ENCODE results near the gene STOM. TPM values are rescaled to one million over a fixed set of nuclear protein-coding genes. Genes with fewer than 3 reads are reported as not detected.

The STOM gene
- total and polyA plus RNA-seq, 12 donors, result 104 to 389 (median 181) TPM

DNA sequence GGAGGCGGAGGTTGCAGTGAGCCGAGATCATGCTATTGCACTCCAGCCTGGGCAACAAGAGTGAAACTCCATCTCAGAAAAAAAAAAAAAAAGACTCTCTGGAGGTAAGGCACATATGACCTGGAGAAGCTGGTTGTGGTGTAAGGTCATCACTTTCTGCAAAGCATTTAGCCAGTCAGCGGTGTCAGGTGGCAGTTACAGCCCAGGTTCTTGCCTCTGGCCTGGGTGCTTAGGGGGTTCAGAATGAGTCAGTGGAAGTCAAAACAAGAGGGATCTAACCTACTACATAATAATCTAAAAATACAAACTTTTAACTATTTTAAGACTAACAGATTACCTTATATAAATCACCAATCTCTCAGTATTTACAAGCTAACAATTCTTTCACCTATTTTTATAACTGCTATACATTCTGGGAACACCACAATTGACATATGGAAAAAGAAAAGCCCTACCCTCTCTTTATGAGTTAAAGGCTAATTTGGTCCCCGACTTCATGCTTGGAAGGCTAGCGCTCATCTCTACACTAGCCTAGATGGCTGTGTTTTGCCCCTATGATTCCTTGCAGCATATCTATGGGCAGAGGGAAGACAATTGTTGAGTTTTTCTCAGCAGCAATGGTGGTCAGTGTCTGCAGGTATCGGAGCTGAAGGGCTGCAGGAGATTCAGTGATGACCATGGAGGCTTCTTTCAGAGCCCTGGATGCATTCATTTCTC lies 29.2 kb downstream of the STOM start:
- H3K27ac ChIP-seq, result peak overlapping the region in 3 of 10 donors; percentile 5 to 24 (median 23)
- intact Hi-C loops (cut with DNase I), result no loop called here
- TF ChIP-seq, protein P1, sequence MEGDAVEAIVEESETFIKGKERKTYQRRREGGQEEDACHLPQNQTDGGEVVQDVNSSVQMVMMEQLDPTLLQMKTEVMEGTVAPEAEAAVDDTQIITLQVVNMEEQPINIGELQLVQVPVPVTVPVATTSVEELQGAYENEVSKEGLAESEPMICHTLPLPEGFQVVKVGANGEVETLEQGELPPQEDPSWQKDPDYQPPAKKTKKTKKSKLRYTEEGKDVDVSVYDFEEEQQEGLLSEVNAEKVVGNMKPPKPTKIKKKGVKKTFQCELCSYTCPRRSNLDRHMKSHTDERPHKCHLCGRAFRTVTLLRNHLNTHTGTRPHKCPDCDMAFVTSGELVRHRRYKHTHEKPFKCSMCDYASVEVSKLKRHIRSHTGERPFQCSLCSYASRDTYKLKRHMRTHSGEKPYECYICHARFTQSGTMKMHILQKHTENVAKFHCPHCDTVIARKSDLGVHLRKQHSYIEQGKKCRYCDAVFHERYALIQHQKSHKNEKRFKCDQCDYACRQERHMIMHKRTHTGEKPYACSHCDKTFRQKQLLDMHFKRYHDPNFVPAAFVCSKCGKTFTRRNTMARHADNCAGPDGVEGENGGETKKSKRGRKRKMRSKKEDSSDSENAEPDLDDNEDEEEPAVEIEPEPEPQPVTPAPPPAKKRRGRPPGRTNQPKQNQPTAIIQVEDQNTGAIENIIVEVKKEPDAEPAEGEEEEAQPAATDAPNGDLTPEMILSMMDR (IDR thresholded peaks at IDR 0.05), result no peak
- no peak overlapping the region for H3K4me3 ChIP-seq
- ATAC-seq (no peak), DNase-seq (no peak)
- 96% methylated on average over 6 of the region's 6 CpGs for WGBS, 2 donors
- H3K27me3 ChIP-seq, result no peaks in the 10 kb centered on the region
- peaks cover 0 to 100% (median 47%) of the 10 kb centered on the region in 9 donors for H3K36me3 ChIP-seq
- peaks cover 0 to 63% (median 30%) of the 10 kb centered on the region in 9 donors for H3K4me1 ChIP-seq
- H3K9me3 ChIP-seq, result no peaks in the 10 kb centered on the region

DNA sequence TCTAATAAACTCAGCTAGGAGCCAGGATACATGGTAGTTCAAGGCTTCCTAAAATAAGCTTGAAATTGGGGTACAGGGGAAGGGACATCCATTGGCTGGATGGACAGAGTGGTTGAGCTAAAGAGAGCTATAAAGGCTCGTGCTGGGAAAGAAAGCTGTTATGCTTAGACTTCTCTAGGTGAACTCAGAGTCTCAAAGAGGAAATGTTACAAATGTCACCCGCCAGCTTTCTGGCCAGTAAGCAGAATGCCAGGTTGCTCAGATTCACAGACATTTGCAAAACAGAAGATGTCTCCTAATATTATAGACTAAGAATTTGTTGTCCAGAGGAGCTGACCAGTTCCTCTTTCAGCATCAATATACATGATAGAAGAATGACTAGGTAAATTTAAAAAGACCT lies 30.6 kb downstream of the STOM start:
- no peak for ATAC-seq
- WGBS, 2 donors, result 80 to 84% methylated on average over 2 of the region's 2 CpGs
- no peaks in the 10 kb centered on the region for H3K27me3 ChIP-seq

DNA sequence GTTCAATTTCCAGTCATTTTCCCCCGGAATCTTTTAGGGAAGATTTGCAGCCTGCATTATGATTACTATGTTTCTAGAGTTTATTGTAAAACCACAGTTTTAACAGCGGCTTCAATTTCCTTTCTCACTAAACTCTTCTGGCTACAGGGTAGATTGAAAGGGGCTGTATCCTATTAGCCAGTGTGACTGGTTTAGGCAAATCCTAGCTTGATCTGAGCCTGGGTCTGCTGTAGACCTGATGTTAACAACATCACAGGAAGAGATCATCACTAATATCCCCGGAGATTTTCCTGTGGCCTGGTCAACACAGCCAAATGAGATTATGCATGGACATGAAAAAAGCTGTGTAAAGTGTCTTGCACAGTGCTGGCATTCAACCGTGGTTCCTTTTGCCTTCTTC lies 33.4 kb downstream of the STOM start:
- H3K4me1 ChIP-seq, result peaks cover 0 to 75% (median 36%) of the 10 kb centered on the region in 9 donors
- H3K36me3 ChIP-seq, result peaks cover 0 to 97% (median 38%) of the 10 kb centered on the region in 9 donors
- no peaks in the 10 kb centered on the region for H3K27me3 ChIP-seq
- WGBS, 2 donors, result 74 to 81% methylated on average over 4 of the region's 4 CpGs
- DNase-seq, result no peak
- no peaks in the 10 kb centered on the region for H3K9me3 ChIP-seq
- H3K27ac ChIP-seq, result peak overlapping the region in 7 of 10 donors; percentile 3 to 79 (median 36)
- TF ChIP-seq, protein P1 (IDR thresholded peaks at IDR 0.05), result no peak
- ATAC-seq, result no peak
- H3K4me3 ChIP-seq, result no peak overlapping the region
- intact Hi-C loops (cut with DNase I), result no loop called here

More for the DNA sequence above, 30.6 kb downstream of the STOM start:
- no peaks in the 10 kb centered on the region for H3K9me3 ChIP-seq
- intact Hi-C loops (cut with DNase I), result no loop called here
- H3K27ac ChIP-seq, result peak overlapping the region in 7 of 10 donors; percentile 2 to 53 (median 38)
- H3K36me3 ChIP-seq, result peaks cover 0 to 98% (median 43%) of the 10 kb centered on the region in 9 donors
- no peak overlapping the region for H3K4me3 ChIP-seq
- no peak for DNase-seq
- TF ChIP-seq, protein P1 (IDR thresholded peaks at IDR 0.05), result no peak
- peaks cover 0 to 60% (median 24%) of the 10 kb centered on the region in 9 donors for H3K4me1 ChIP-seq

DNA sequence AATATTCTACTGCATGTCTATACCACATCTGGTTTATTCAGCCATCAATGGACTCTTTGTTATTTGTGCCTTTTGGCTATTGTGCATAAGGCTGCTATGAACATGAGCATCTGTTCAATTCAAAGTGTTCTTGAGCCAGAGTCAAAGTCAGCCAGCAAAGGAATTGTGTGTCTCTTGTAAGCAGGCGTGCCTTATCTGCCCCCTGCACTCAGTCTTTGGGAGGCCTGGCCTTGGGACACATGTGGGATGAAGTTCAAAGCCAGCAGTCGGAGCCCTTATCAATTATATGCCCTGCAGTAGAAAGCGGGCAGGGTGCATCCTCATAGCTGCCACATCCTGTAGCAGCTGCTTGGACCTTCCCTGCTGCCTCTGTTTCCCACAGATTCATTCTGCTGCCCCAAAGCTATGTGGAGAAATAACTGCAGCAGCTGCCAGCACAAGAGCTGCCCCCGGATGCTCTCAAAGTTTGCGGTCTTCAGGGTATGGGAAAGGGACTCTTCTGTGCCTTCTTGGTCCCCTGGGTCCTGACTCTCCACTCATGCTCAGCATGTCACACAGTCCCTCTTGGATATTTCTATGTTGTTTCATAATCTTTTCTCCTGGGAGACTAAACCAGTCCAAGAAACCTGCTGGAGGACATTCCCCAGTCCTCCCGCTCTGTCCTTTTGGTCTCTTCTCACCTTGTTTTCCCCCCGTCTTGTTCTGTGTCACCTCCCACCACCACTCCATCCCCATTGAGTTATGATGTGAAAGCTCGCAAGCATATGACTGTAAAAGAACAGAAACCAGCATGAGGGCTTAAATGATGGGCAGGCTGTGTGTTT lies 35.9 kb downstream of the STOM start:
- Histone ChIP-seq H3K4me3 (no peak overlapping the region), H3K27ac (peak overlapping the region in 7 of 10 donors; percentile 6 to 98 (median 75)), H3K4me1 (peaks cover 4 to 82% (median 27%) of the 10 kb centered on the region in 9 donors), H3K36me3 (peaks cover 0 to 97% (median 45%) of the 10 kb centered on the region in 9 donors), H3K27me3 (no peaks in the 10 kb centered on the region), H3K9me3 (no peaks in the 10 kb centered on the region)
- DNase-seq, result no peak
- intact Hi-C loops (cut with DNase I), result no loop called here
- TF ChIP-seq, protein P1 (IDR thresholded peaks at IDR 0.05), result peak in 1 of 9 donors; percentile 5
- 61 to 62% methylated on average over 8 of the region's 8 CpGs for WGBS, 2 donors
- peak in 7 of 8 donors; percentile 15 to 58 (median 32) for ATAC-seq
